IMR-90 (cell line): ENCODE data around the gene RBMS3. TPM values are rescaled to one million over a fixed set of nuclear protein-coding genes. Genes with fewer than 3 reads are reported as not detected.

Source experiments
- ATAC-seq: fragments of 200-7000 bp; cut with Tn5 transposase; 2 replicates; pipeline ENCODE4 v1.9.1; 2020; ENCODE audit warnings: low read depth, mild to moderate bottlenecking, moderate library complexity
- BruUV-seq: library from RNA; stranded (reverse); fragments of 400-500 nt; replicated peaks from 2 replicates; lab custom pipeline; 2021; lab: Mats Ljungman, UMichigan
- CTCF ChIA-PET: fragments of 300-600 bp; formaldehyde crosslinking; extraction: SDS; loops from one replicate; lab custom pipeline; 2021; ENCODE audit warnings: antibody characterized with exemption; lab: Yijun Ruan, JAX
- POLR2A ChIA-PET: fragments of 300-600 bp; sonication (Branson Sonifier 250); formaldehyde crosslinking; loops from one replicate; lab custom pipeline; 2022; ENCODE audit warnings: antibody characterized with exemption; ENCODE audit not compliant: unreplicated experiment; lab: Charles Lee
- DNase-seq: peaks from one replicate; pipeline ENCODE4 v3.0.0; 2013
- H2AFZ ChIP-seq: replicated peaks from 2 replicates; pipeline ENCODE3; 2013; ENCODE audit warnings: low read length, mild to moderate bottlenecking; ENCODE audit not compliant: poor library complexity
- H2AK5ac ChIP-seq: 2 replicates; pipeline ENCODE4 v1.6.1; 2013; ENCODE audit warnings: low read depth, low read length, inconsistent platforms
- H2AK9ac ChIP-seq: replicated peaks from 2 replicates; pipeline ENCODE3; 2013; ENCODE audit warnings: mild to moderate bottlenecking, low read depth, low read length, moderate library complexity; ENCODE audit not compliant: poor library complexity
- H2BK120ac ChIP-seq: 2 replicates; pipeline ENCODE4 v1.6.1; 2013; ENCODE audit warnings: low read depth, low read length, inconsistent platforms
- H2BK15ac ChIP-seq: 3 replicates; pipeline ENCODE4 v1.6.1; 2013; ENCODE audit warnings: low read depth, low read length, inconsistent platforms
- H2BK20ac ChIP-seq: 2 replicates; pipeline ENCODE4 v1.6.1; 2013; ENCODE audit warnings: low read depth, mild to moderate bottlenecking, inconsistent platforms, low read length, moderate library complexity
- H2BK5ac ChIP-seq: 2 replicates; pipeline ENCODE4 v1.6.1; 2013; ENCODE audit warnings: mild to moderate bottlenecking, low read depth, low read length, inconsistent platforms; ENCODE audit not compliant: poor library complexity, severe bottlenecking
- H3K14ac ChIP-seq: replicated peaks from 2 replicates; pipeline ENCODE4 v1.6.1; 2013; ENCODE audit warnings: low read depth, low read length, inconsistent platforms
- H3K18ac ChIP-seq: 2 replicates; pipeline ENCODE4 v1.6.1; 2013; ENCODE audit warnings: low read depth, low read length, control low read depth
- H3K23ac ChIP-seq: 2 replicates; pipeline ENCODE4 v1.6.1; 2013; ENCODE audit warnings: low read depth, low read length, inconsistent platforms
- H3K27ac ChIP-seq: 2 replicates; pipeline ENCODE4 v1.5.1; 2013; ENCODE audit warnings: mild to moderate bottlenecking, control low read depth, low read length; ENCODE audit not compliant: insufficient read depth
- H3K27me3 ChIP-seq: 2 replicates; pipeline ENCODE4 v1.6.1; 2013; ENCODE audit warnings: low read length; ENCODE audit not compliant: control insufficient read depth, insufficient read depth
- H3K36me3 ChIP-seq: 2 replicates; pipeline ENCODE4 v1.6.1; 2013; ENCODE audit warnings: low read length, mixed read lengths; ENCODE audit not compliant: control insufficient read depth, insufficient read depth
- H3K4ac ChIP-seq: 2 replicates; pipeline ENCODE4 v1.6.1; 2013; ENCODE audit warnings: low read depth, low read length, inconsistent platforms
- H3K4me1 ChIP-seq: 2 replicates; pipeline ENCODE4 v1.6.1; 2013; ENCODE audit warnings: low read length, mixed read lengths; ENCODE audit not compliant: control insufficient read depth, insufficient read depth
- H3K4me2 ChIP-seq: 2 replicates; pipeline ENCODE4 v1.6.1; 2013; ENCODE audit warnings: low read depth, mild to moderate bottlenecking, control low read depth, low read length, moderate library complexity
- H3K4me3 ChIP-seq: 2 replicates; pipeline ENCODE4 v1.5.1; 2013; ENCODE audit warnings: low read depth, mild to moderate bottlenecking, control low read depth, low read length, moderate library complexity; ENCODE audit not compliant: insufficient read depth
- H3K56ac ChIP-seq: 2 replicates; pipeline ENCODE4 v1.6.1; 2013; ENCODE audit warnings: low read length, inconsistent platforms; ENCODE audit not compliant: insufficient read depth; ENCODE audit errors: extremely low read depth
- H3K79me1 ChIP-seq, 2 experiments: 2 replicates each; pipeline ENCODE4 v1.6.1; 2013; ENCODE audit warnings: low read length in 2 of 2, inconsistent platforms in 1 of 2, low read depth in 1 of 2
- H3K9ac ChIP-seq: 2 replicates; pipeline ENCODE4 v1.6.1; 2013; ENCODE audit warnings: low read depth, low read length, control low read depth
- H3K9me1 ChIP-seq: 2 replicates; pipeline ENCODE4 v1.6.1; 2013; ENCODE audit warnings: low read length, inconsistent platforms; ENCODE audit not compliant: insufficient read depth
- H3K9me3 ChIP-seq: 2 replicates; pipeline ENCODE4 v1.6.1; 2013; ENCODE audit warnings: low read length; ENCODE audit not compliant: control insufficient read depth, insufficient read depth
- H4K20me1 ChIP-seq: 2 replicates; pipeline ENCODE4 v1.6.1; 2013; ENCODE audit warnings: low read length, inconsistent platforms; ENCODE audit not compliant: insufficient read depth
- H4K5ac ChIP-seq: 2 replicates; pipeline ENCODE4 v1.6.1; 2013; ENCODE audit warnings: mild to moderate bottlenecking, low read depth, low read length, control low read depth
- H4K8ac ChIP-seq, 2 experiments: 2 replicates each; pipeline ENCODE4 v1.6.1; 2013; ENCODE audit warnings: low read depth in 2 of 2, low read length in 2 of 2, control low read depth in 1 of 2, inconsistent platforms in 1 of 2
- H4K91ac ChIP-seq: 2 replicates; pipeline ENCODE4 v1.6.1; 2013; ENCODE audit warnings: low read depth, low read length, inconsistent platforms; ENCODE audit not compliant: insufficient read depth
- BHLHE40 ChIP-seq: fragments of 150-350 bp; IDR thresholded peaks from 2 replicates; pipeline ENCODE4 v1.6.1; 2016; ENCODE audit warnings: mild to moderate bottlenecking, low read depth, low read length
- CEBPB ChIP-seq: IDR thresholded peaks from 2 replicates; pipeline ENCODE4 v1.6.1; 2012; ENCODE audit warnings: low read depth, low read length, improper control_type of control experiment
- CHD1 ChIP-seq: IDR thresholded peaks from 2 replicates; pipeline ENCODE4 v1.6.1; 2012; ENCODE audit warnings: low read depth, low read length, improper control_type of control experiment
- FOS ChIP-seq: fragments of 150-350 bp; IDR thresholded peaks from 2 replicates; pipeline ENCODE4 v1.6.1; 2016; ENCODE audit warnings: low read depth, low read length
- MAFK ChIP-seq: IDR thresholded peaks from 2 replicates; pipeline ENCODE4 v1.6.1; 2012; ENCODE audit warnings: low read depth, low read length, improper control_type of control experiment
- MAZ ChIP-seq: IDR thresholded peaks from 2 replicates; pipeline ENCODE4 v1.6.1; 2012; ENCODE audit warnings: low read depth, mild to moderate bottlenecking, low read length, improper control_type of control experiment, moderate library complexity, borderline replicate concordance
- MXI1 ChIP-seq: IDR thresholded peaks from 2 replicates; pipeline ENCODE4 v1.6.1; 2012; ENCODE audit warnings: low read depth, mild to moderate bottlenecking, low read length, moderate library complexity, borderline replicate concordance
- NFE2L2 ChIP-seq: fragments of 150-350 bp; IDR thresholded peaks from 2 replicates; pipeline ENCODE4 v1.6.1; 2016; ENCODE audit warnings: low read depth, mild to moderate bottlenecking, low read length
- POLR2A ChIP-seq: IDR thresholded peaks from 2 replicates; pipeline ENCODE4 v1.6.1; 2012; ENCODE audit warnings: mild to moderate bottlenecking, low read depth, low read length
- RCOR1 ChIP-seq: IDR thresholded peaks from 2 replicates; pipeline ENCODE4 v1.6.1; 2012; ENCODE audit warnings: mild to moderate bottlenecking, low read length, improper control_type of control experiment; ENCODE audit not compliant: insufficient replicate concordance
- RFX5 ChIP-seq: IDR thresholded peaks from 2 replicates; pipeline ENCODE4 v1.8.0; 2012; ENCODE audit warnings: low read depth, mild to moderate bottlenecking, low read length, moderate library complexity
- SMC3 ChIP-seq: fragments of 150-350 bp; IDR thresholded peaks from 2 replicates; pipeline ENCODE4 v1.6.1; 2016; ENCODE audit warnings: low read depth, mild to moderate bottlenecking, antibody characterized with exemption, low read length, moderate library complexity
- WGBS, 2 experiments: methylation state at CpG; one replicate each; pipeline versions ENCODE4 v1.1.5 to v1.1.7; 2013; ENCODE audit warnings: missing lambda C conversion rate in 2 of 2; ENCODE audit not compliant: insufficient read length in 1 of 2; ENCODE audit errors: extremely low coverage in 2 of 2; 5-methylcytosine and 5-hydroxymethylcytosine counted together
- dilution Hi-C: fragments of 300-500 bp; cut with HindIII; formaldehyde crosslinking; loops from one replicate; pipeline ENCODE4 v1.14.3; 2018; ENCODE audit warnings: low sequenced_read_pairs; ENCODE audit not compliant: unreplicated experiment
- in situ Hi-C: fragments of 300-500 bp; cut with MboI; formaldehyde crosslinking; loops from 3 replicates; pipeline ENCODE4 v1.14.3; 2019; ENCODE audit warnings: low sequenced_read_pairs, inconsistent platforms, mixed read lengths
- intact Hi-C: fragments of 100-400 bp; cut with micrococcal nuclease; formaldehyde crosslinking; loops from 2 replicates; pipeline ENCODE4 v1.10.0; 2022
- polyA plus RNA-seq, 3 experiments: library from polyadenylated mRNA; depleted of rRNA; stranded (reverse); fragments of >200 nt; gene quantifications; 2 replicates each; pipeline ENCODE4 v1.2.3, GENCODE V29; 2012; ENCODE audit warnings: low replicate concordance in 1 of 3
- total RNA-seq: library from RNA; depleted of rRNA; stranded (reverse); fragments of >200 nt; gene quantifications from 2 replicates; pipeline ENCODE4 v1.2.3, GENCODE V29; 2012
- TF ChIP-seq, protein P1 (sequence below): fragments of 150-350 bp; IDR thresholded peaks from 2 replicates; pipeline ENCODE4 v1.6.1; 2017; ENCODE audit warnings: mild to moderate bottlenecking, antibody characterized with exemption, low read length, low read depth
- TF ChIP-seq, protein P2 (sequence below): fragments of 150-350 bp; IDR thresholded peaks from 2 replicates; pipeline ENCODE4 v1.6.1; 2016; ENCODE audit warnings: low read depth, mild to moderate bottlenecking, low read length, moderate library complexity, borderline replicate concordance

Gene RBMS3
- total and polyA plus RNA-seq, 2 of the 4 experiments (the other 2 are of a cell fraction) = 15.2 to 127 TPM

DNA sequence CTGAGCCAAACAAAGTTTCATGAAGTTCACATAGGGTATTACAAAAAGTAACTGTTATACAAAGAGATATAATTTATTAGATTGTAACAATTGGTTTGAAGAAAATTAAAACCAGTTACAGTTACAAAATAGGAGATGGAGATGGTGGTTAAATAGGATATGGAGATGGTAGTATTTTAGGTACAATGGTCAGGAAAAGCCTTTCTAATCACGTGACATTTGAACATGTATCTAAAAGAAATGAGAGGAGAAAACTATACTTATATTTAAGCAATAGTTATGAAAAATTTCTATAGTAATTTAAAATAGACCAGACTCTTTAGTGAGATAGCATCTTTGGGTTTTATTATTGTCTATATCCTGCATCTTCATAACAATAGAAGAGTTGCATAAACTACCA is 312.9 kb downstream of the RBMS3 start:
- peak overlapping the region; percentile 34 for H2BK5ac ChIP-seq
- ChIA-PET POLR2A (no interaction called here), CTCF (no interaction called here)
- H4K20me1 ChIP-seq = no peaks in the 10 kb centered on the region
- H3K79me1 ChIP-seq = peaks cover 8 to 13% of the 10 kb centered on the region in 2 experiments; a peak in 3 of 4 replicates
- no peak overlapping the region for H3K14ac ChIP-seq
- H3K18ac ChIP-seq = peak overlapping the region; percentile 52; the same call in 1 of the 2 replicates
- H2BK120ac ChIP-seq = peak overlapping the region; percentile 76
- no TSS peak for BruUV-seq
- H4K91ac ChIP-seq = peak overlapping the region; percentile 48; the same call in 1 of the 2 replicates
- H3K27me3 ChIP-seq = no peaks in the 10 kb centered on the region
- no peaks in the 10 kb centered on the region for H3K9me3 ChIP-seq
- H3K56ac ChIP-seq = no peak overlapping the region
- no peaks in the 10 kb centered on the region for H3K9me1 ChIP-seq
- no peaks in the 10 kb centered on the region for H3K36me3 ChIP-seq
- H2AK9ac ChIP-seq = no peak overlapping the region
- no peak overlapping the region for H3K23ac ChIP-seq
- H3K4me2 ChIP-seq = peak overlapping the region; percentile 32; the same call in 1 of the 2 replicates
- H2AFZ ChIP-seq = no peak overlapping the region
- no peak overlapping the region for H3K4me3 ChIP-seq
- no peaks in the 10 kb centered on the region for H3K4me1 ChIP-seq
- H4K5ac ChIP-seq = no peak overlapping the region
- dilution Hi-C loops = no loop called here
- no peak overlapping the region for H2BK15ac ChIP-seq
- no peak overlapping the region for H3K9ac ChIP-seq
- TF ChIP-seq FOS (no peak), MAFK (no peak), CHD1 (no peak), MAZ (no peak), SMC3 (no peak), MXI1 (no peak), CEBPB (no peak), NFE2L2 (no peak), RCOR1 (no peak), POLR2A (no peak), BHLHE40 (no peak), RFX5 (no peak)
- TF ChIP-seq, protein P1, sequence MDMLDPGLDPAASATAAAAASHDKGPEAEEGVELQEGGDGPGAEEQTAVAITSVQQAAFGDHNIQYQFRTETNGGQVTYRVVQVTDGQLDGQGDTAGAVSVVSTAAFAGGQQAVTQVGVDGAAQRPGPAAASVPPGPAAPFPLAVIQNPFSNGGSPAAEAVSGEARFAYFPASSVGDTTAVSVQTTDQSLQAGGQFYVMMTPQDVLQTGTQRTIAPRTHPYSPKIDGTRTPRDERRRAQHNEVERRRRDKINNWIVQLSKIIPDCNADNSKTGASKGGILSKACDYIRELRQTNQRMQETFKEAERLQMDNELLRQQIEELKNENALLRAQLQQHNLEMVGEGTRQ = no peak
- TF ChIP-seq, protein P2, sequence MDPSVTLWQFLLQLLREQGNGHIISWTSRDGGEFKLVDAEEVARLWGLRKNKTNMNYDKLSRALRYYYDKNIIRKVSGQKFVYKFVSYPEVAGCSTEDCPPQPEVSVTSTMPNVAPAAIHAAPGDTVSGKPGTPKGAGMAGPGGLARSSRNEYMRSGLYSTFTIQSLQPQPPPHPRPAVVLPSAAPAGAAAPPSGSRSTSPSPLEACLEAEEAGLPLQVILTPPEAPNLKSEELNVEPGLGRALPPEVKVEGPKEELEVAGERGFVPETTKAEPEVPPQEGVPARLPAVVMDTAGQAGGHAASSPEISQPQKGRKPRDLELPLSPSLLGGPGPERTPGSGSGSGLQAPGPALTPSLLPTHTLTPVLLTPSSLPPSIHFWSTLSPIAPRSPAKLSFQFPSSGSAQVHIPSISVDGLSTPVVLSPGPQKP = no peak
- H4K8ac ChIP-seq = peak overlapping the region in 1 of 2 experiments; percentile 48; a peak in 1 of 4 replicates
- in situ Hi-C loops = no loop called here
- H3K4ac ChIP-seq = peak overlapping the region; percentile 78
- intact Hi-C loops = no loop called here
- peak overlapping the region; percentile 78; the same call in 1 of the 2 replicates for H2AK5ac ChIP-seq
- no peak overlapping the region for H3K27ac ChIP-seq
- ATAC-seq (no peak), DNase-seq (no peak)
- WGBS, 2 experiments = no CpG with 5 or more reads among the region's 1 CpG
- peak overlapping the region; percentile 84 for H2BK20ac ChIP-seq
